Thyroid gland (tissue), 4 donors: ENCODE data around the gene EPHA10. TPM values are rescaled to one million over a fixed set of nuclear protein-coding genes. Genes with fewer than 3 reads are reported as not detected.

Source experiments
- DNase-seq, 2 donors: peaks; one replicate each; pipeline ENCODE4 v3.0.0-alpha.2; 2019
- H3K27ac ChIP-seq, 3 donors: fragments of 200-600 bp; sonication (generic); 1 replicate in 2 of 3; 2 replicates in 1 of 3; pipeline ENCODE4 v1.5.1; 2016 to 2019; ENCODE audit warnings: mild to moderate bottlenecking in 1 of 3, moderate library complexity in 1 of 3
- H3K27me3 ChIP-seq: fragments of 200-600 bp; sonication (generic); one replicate; pipeline ENCODE4 v1.5.1; 2019
- H3K36me3 ChIP-seq, 2 donors: fragments of 200-600 bp; sonication (generic); one replicate each; pipeline ENCODE4 v1.5.1; 2016 to 2019
- H3K4me1 ChIP-seq, 2 donors: fragments of 200-600 bp; sonication (generic); one replicate each; pipeline ENCODE4 v1.5.1; 2017 to 2019
- H3K4me3 ChIP-seq, 3 donors: fragments of 200-600 bp; sonication (generic); replicated peaks in 1 of 3; 1 replicate in 2 of 3; 2 replicates in 1 of 3; pipeline ENCODE4 v1.5.1; 2016; ENCODE audit warnings: mild to moderate bottlenecking in 1 of 3
- H3K9me3 ChIP-seq: fragments of 200-600 bp; sonication (generic); one replicate; pipeline ENCODE4 v1.5.1; 2017
- POLR2A ChIP-seq, 2 donors: fragments of 450-650 bp; IDR thresholded peaks; one replicate each; pipeline ENCODE4 v1.6.1; 2017; ENCODE audit warnings: antibody characterized with exemption in 2 of 2, mild to moderate bottlenecking in 2 of 2, moderate library complexity in 1 of 2
- WGBS, 2 donors: methylation state at CpG; one replicate each; pipeline ENCODE4 v1.1.5; 2017; 5-methylcytosine and 5-hydroxymethylcytosine counted together
- intact Hi-C: fragments of 100-400 bp; cut with DNase I; formaldehyde crosslinking; loops from one replicate; pipeline ENCODE4 v1.15.1; 2023
- total RNA-seq, 4 donors: library from RNA; depleted of rRNA; stranded (reverse); fragments of >200 nt; gene quantifications; one replicate each; pipeline ENCODE4 v1.2.3, GENCODE V29; 2016
- TF ChIP-seq, protein P1 (sequence below), 6 experiments: fragments of 200-600 bp in 3 of 6; fragments of 450-650 bp in 3 of 6; sonication (generic) in 3 of 6; IDR thresholded peaks; one replicate each; pipeline ENCODE4 v1.5.1; 2016 to 2019; ENCODE audit warnings: antibody characterized with exemption in 6 of 6, mild to moderate bottlenecking in 2 of 6, inconsistent platforms in 1 of 6, moderate library complexity in 1 of 6

The EPHA10 gene
- total RNA-seq, 4 donors from 2014 or later = 0.11 to 0.54 (median 0.54) TPM; not detected in 1

DNA sequence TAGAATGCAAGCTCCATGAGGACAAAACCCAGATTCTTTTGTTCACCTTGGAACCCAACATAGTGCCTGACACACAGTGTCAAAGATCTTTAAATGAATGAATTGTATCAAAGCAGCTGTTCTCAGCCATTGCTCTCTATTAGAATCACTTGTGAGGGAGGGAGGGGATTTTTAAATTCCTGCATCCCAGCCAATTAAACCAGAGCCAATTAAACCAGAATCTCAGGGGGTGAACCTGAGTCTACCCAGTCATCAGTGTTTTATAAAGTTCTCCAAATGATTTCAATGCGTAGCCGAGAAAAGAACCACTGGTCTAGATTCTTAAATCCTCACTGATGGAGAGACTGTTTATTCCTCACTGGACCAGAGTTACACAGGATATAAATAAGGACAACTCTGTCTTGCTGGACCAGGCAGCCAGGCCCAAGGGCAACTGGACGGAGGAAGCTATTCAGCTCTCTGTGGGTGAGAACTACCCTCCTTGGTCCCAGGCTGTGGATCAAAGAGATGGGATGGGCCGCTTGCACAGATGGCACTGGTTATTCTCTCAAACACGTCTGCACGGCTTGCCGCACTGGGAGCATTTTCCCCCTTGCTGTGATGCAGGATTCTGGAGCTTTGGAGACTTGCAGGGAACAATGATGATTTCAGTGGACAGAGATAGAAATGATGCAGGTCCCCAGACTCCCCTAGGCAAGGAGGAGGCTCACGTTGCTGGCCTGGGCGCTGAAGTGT, 92.6 kb downstream of the EPHA10 start:
- H3K4me3 ChIP-seq = no peak overlapping the region
- WGBS, 2 donors = 47 to 65% methylated on average over 7 to 9 of the region's 9 CpGs
- no peaks in the 10 kb centered on the region for H3K9me3 ChIP-seq
- no peaks in the 10 kb centered on the region for H3K36me3 ChIP-seq
- H3K27me3 ChIP-seq = no peaks in the 10 kb centered on the region
- DNase-seq = no peak
- TF ChIP-seq, protein P1, sequence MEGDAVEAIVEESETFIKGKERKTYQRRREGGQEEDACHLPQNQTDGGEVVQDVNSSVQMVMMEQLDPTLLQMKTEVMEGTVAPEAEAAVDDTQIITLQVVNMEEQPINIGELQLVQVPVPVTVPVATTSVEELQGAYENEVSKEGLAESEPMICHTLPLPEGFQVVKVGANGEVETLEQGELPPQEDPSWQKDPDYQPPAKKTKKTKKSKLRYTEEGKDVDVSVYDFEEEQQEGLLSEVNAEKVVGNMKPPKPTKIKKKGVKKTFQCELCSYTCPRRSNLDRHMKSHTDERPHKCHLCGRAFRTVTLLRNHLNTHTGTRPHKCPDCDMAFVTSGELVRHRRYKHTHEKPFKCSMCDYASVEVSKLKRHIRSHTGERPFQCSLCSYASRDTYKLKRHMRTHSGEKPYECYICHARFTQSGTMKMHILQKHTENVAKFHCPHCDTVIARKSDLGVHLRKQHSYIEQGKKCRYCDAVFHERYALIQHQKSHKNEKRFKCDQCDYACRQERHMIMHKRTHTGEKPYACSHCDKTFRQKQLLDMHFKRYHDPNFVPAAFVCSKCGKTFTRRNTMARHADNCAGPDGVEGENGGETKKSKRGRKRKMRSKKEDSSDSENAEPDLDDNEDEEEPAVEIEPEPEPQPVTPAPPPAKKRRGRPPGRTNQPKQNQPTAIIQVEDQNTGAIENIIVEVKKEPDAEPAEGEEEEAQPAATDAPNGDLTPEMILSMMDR (IDR thresholded peaks at IDR 0.05) = no peak
- TF ChIP-seq POLR2A (IDR thresholded peaks at IDR 0.05) = no peak
- no peaks in the 10 kb centered on the region for H3K4me1 ChIP-seq
- intact Hi-C loops = no loop called here
- H3K27ac ChIP-seq = no peak overlapping the region

DNA sequence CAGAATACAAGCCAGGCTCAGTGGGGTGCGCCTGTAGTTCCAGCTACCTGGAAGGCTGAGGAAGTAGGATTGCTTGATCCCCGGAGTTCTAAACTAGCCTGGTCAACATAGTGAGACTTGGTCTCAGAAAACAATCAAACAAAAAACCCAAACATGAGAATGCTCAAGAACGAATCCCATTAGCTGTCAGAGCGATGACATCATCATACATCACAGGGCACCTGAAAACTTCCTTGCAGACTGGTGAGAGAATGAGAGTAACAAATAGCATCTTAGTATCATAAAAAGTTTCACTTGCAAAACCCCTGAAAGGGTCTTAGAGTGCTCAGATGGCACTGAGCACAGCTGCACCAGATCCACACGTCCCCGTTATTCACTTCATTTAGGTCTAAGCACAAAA, 93.7 kb downstream of the EPHA10 start:
- Histone ChIP-seq H3K9me3 (no peaks in the 10 kb centered on the region), H3K27me3 (no peaks in the 10 kb centered on the region), H3K27ac (no peak overlapping the region), H3K4me1 (no peaks in the 10 kb centered on the region), H3K36me3 (no peaks in the 10 kb centered on the region), H3K4me3 (no peak overlapping the region)
- no peak for DNase-seq
- TF ChIP-seq, protein P1 (IDR thresholded peaks at IDR 0.05) = no peak
- TF ChIP-seq POLR2A (IDR thresholded peaks at IDR 0.05) = no peak
- 69 to 77% methylated on average over 6 of the region's 6 CpGs for WGBS, 2 donors
- intact Hi-C loops = no loop called here

DNA sequence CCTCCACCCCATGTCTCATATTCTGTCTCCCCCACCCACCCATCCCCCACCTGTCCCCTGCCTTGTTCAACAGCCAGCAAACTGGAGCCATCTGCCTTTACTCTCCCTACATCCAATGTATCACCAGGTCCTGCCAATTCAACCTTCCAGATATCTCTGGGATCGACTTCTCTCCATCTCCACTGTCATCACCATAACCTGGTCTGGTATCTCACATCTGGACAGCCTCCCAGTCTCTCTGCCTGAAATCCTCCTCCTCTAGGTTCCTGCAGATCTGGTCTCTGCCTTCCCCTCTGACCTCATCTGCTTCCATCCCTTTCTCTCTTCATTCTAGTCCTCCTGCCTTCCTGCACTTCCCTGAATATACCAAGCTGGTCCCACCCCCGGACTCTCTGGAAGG, 94.8 kb downstream of the EPHA10 start:
- intact Hi-C loops = no loop called here
- no peak overlapping the region for H3K4me3 ChIP-seq
- no peaks in the 10 kb centered on the region for H3K36me3 ChIP-seq
- no peaks in the 10 kb centered on the region for H3K4me1 ChIP-seq
- no peaks in the 10 kb centered on the region for H3K9me3 ChIP-seq
- TF ChIP-seq, protein P1 (IDR thresholded peaks at IDR 0.05) = no peak
- TF ChIP-seq POLR2A (IDR thresholded peaks at IDR 0.05) = no peak
- H3K27ac ChIP-seq = no peak overlapping the region
- WGBS, 2 donors = 71 to 90% methylated on average over 2 of the region's 2 CpGs
- no peaks in the 10 kb centered on the region for H3K27me3 ChIP-seq
- DNase-seq = no peak

DNA sequence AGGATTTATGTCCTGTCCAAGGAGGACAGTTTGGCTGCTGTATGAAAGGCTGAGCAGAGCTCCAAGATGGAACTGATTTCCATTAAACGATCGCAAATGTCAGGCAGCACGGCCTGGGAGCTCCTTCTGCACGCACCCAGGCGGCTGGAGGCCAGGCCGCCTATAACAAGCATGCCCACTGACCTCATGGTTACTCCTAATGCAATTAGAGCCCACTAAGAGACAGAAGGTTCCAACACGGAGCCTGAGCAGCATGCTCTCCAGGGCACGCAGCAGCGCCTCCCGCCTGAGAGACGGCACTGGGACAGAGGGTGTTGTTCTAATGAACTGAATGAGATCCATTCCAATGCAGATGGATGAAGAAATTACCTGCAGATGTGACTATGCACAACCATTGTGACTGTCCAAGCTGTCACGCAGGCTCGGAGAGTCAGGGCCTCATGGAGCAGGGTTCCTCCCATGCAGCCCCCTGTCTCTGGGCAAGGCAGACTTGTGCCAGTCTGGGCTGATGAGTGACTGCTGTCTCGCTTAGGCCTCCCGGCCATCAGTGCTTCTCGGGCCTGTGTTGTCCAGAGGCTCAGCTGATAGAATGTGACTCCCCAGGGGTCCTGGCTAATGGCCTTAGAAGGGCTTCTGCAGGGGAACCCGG, 97.8 kb downstream of the EPHA10 start:
- Histone ChIP-seq H3K36me3 (no peaks in the 10 kb centered on the region), H3K4me3 (no peak overlapping the region), H3K4me1 (no peaks in the 10 kb centered on the region), H3K27ac (no peak overlapping the region), H3K9me3 (no peaks in the 10 kb centered on the region), H3K27me3 (no peaks in the 10 kb centered on the region)
- intact Hi-C loops = no loop called here
- TF ChIP-seq, protein P1 (IDR thresholded peaks at IDR 0.05) = no peak
- TF ChIP-seq POLR2A (IDR thresholded peaks at IDR 0.05) = no peak
- no peak for DNase-seq
- WGBS, 2 donors = 68 to 73% methylated on average over 10 to 13 of the region's 17 CpGs

DNA sequence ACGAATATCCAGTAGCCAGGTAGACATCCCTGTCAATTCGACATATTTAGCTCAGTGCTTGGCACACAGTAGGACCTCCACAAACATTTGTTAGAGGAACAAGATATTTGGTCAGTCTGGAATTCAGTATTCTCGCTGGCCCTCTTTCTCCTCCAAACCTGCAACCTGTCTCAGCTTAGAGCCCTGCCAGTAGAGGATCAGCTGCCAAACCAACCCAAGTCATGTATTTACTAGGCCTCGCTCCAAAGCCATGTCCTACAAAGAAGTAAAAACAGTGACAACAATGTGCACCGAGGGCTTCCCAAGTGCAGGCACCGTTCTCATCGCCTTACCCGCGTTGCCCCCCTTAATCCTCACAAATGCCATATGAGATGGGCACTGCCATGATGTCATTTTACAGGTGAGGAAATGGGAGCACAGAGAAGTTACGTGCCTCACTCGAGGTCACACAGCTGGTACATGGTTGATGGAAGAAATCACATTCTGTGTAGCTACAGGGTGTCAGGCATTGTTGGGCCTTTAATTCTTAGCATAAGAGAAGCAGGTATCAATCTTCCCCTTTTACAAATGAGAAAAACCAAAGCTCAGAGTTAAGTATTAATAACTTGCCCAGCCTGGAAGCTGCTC, 98.6 kb downstream of the EPHA10 start:
- WGBS, 2 donors = 86 to 88% methylated on average over 11 of the region's 11 CpGs
- Histone ChIP-seq H3K9me3 (no peaks in the 10 kb centered on the region), H3K4me3 (no peak overlapping the region), H3K27ac (no peak overlapping the region), H3K27me3 (no peaks in the 10 kb centered on the region), H3K4me1 (no peaks in the 10 kb centered on the region), H3K36me3 (no peaks in the 10 kb centered on the region)
- intact Hi-C loops = no loop called here
- TF ChIP-seq POLR2A (IDR thresholded peaks at IDR 0.05) = no peak
- TF ChIP-seq, protein P1 (IDR thresholded peaks at IDR 0.05) = no peak
- no peak for DNase-seq
